Left forelimb (tissue), 1 donor: Measurements from ENCODE around the gene ZNF3.

Experiments used
- DNase-seq: peaks from one replicate; pipeline ENCODE4 v3.0.0-alpha.2; 2018; ENCODE audit warnings: low spot score

ZNF3 gene

DNA sequence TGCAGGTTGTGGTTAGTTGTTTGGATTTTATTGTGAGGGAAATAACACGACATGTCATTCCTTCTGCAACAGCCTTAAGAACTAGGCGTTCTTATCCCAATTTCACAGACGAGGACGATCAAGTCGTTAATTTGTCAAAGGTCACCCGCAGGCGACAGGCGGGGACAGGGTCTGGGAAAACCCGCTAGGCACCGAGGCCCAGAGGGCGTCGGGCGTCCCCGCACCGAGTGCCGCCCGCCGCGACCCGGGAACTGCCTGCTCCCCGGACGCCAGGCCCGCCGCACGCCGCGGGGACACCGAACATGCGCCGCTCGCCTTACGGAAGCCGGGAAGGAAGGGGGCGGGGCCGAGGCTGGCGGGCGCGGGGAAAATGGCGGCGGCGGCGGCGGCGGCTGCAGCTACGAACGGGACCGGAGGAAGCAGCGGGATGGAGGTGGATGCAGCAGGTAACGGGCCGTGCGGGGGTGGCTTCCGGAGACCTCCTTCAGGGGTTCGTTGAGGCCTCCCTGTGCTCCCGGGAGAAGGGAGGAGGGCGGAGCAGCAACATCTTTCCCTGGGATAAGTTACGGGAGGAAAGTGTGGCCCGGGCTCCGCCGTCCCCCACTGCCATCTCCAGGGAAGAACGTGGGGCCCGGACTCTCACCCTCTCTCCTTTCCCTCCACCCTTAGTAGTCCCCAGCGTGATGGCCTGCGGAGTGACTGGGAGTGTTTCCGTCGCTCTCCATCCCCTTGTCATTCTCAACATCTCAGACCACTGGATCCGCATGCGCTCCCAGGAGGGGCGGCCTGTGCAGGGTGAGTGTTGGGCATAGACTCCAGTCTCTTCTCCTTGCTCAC lies 7.3 kb upstream of the ZNF3 start, which contains the start of gene COPS6:
Gene COPS6 (plus strand): TSS at position 349 of the 837 bp plus-strand sequence. CDS start 22 bp downstream, at position 371.
- DNase-seq: peak; percentile 91

DNA sequence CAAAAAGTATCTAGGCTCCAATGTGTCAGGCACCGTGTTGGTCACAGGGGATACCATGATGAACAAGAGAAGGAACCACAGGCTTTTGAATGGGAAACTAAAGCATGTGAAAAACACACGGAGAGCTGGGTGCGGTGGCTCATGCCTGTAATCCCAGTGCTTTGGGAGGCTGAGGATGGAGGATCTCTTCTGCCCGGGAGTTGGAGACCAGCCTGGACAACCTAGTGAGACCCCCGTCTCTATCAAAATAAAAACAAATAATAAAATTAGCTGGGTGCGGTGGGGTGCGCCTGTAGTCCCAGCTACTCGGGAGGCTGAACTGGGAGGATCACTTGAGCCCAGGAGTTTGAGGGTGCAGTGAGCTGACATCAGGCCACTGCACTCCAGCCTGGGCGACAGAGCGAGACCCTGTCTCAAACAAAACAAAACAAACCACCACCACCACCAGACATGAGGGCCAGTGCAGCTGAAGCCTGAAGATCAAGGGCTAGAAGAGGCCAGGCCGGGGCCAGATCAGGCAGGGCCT lies 6.6 kb upstream of the ZNF3 start:
- DNase-seq: no peak

DNA sequence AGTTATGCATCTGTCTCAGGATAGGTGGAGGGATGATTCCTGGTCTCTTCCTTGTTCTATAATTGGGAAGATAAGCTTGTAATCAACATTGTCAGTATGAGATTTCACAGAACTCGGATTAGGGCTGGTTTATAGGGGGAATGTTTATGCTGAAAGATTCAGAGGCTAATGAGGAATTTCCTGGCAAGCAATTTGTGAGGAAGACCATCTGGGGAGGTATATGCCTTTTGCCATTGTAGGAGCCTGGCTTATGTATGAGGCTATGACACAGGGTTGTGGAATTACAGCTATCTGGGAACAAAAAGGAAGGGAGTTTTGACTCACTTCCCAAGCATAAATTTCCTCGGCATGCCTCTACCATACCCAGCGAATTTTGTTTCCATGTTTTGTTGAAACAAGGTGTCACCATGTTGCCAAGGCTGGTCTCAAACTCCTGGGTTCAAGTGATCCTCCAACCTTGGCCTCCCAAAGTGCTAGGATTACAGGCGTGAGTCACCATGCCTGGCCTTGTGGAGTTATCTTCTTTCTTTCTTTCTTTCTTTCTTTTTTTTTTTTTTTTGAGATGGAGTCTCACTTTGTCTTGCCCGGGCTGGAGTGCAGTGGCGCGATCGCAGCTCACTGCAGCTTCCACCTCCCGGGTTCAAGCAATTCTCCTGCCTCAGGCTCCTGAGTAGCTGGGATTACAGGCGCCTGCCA lies 5.7 kb upstream of the ZNF3 start:
- no peak for DNase-seq

DNA sequence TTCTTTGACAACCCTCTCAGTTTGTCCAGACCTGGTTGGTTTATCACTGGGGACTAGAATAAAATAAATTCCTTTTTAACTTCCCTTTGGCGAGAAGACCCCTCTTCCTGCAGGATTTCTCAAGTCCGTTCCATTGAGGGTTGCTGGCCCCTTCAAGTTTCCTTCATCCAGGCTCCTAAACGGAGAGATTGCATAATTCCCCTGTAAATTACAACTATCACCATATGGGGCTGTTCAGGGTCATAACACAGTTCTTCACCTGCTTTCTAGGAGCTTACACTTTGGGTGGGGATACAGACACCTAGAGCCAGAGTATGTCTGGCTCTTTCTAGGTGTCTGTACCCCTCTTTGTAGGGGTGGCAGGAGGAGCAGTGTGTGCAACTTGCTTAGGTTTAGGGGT lies 4.0 kb upstream of the ZNF3 start:
- DNase-seq: no peak

- no peak for DNase-seq
These were observed 1.5 kb upstream of the ZNF3 start for GRCh38 chr7:100082978-100083377.

GRCh38 chr7:100080907-100081534 lies 502 bp downstream of the ZNF3 start:
- DNase-seq: no peak

- DNase-seq: no peak
These were observed 2.4 kb downstream of the ZNF3 start for GRCh38 chr7:100079024-100079560.

DNA sequence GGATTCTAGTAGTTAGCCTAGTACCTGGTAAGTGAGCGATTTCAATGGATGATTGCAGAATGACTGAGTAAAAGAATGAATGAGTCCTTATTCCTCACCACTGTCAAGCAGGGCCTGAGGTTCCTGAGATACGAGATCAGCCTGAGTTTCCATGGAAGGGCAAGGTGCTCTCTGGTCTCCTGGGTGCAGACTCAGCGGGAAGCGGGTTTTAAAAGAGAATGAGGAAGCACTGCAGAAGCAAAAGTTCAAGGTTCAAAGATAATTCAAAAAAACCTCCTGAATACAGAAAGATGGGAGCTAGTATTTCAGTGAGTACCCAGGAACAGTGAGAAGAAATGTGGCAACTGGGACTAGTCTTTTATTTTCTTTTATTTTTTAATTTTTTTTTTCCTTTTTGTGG lies 4.3 kb downstream of the ZNF3 start:
- DNase-seq: no peak

- no peak for DNase-seq
These were observed 6.1 kb downstream of the ZNF3 start for GRCh38 chr7:100075418-100075817.

DNA sequence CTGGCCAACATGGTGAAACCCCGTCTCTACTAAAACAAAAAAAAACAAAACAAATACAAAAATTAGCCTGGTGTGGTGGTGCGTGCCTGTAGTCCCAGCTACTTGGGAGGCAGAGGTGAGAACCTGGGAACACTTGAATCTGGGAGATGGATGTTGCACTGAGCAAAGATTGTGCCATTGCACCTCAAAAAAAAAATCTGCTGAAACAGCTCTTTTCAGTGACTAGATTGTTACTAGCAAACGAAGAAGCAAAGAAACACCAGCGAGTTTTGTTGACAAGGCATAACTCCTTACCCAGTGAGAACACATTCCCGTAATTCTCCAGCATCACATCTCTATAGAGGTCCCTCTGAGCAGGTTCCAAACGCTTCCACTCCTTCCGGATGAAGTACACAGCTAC lies 6.7 kb downstream of the ZNF3 start:
- no peak for DNase-seq

GRCh38 chr7:100072462-100072861 lies 9.1 kb downstream of the ZNF3 start:
- no peak for DNase-seq

DNA sequence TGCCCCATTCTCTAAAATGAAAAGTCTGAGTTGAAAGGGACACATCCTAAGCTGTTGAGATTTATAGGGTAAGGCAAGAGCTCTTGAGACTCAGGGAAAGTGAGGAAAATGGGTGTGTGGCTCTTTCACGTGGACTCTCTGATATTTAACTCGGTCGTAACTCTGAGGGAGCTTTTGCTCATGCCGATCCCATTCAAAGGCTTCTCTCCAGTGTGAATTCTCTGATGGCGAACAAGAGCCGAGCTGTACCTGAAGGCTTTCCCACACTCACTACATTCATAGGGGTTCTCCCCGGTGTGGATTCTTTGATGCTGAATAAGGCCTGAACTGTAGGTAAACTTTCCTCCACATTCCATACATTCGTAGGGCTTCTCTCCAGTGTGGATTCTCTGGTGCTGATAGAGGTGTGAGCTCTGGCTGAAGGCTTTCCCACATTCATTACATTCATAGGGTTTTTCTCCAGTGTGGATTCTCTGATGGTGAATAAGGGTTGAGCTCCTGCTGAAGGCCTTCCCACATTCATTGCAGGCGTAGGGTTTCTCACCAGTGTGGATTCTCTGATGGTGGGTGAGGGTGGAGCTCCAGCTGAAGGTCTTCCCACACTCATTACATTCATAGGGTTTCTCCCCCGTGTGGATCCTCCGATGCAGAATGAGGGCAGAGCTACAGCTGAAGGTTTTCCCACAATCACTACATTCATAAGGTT lies 10.4 kb downstream of the ZNF3 start:
- DNase-seq: no peak

GRCh38 chr7:100069991-100070390 lies 11.5 kb downstream of the ZNF3 start:
- DNase-seq: no peak

DNA sequence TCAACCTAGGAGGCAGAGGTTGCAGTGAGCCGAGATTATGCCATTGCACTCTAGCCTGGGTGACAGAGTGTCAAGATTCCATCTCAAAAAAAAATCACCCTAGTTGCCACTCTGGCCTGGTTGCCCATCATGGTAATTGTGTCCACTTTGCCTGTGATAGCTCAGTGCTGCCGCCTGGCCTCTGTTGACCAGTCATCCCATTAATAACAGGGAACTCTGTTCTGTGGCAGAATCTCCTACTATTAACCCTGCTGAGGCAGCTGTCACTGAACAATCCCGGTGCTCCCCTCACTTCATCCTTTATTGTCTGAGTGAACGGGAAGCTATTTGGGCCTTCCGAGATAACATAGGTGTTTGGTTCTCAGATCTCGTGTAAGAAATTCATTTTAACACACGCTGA lies 14.6 kb downstream of the ZNF3 start:
- DNase-seq: no peak

DNA sequence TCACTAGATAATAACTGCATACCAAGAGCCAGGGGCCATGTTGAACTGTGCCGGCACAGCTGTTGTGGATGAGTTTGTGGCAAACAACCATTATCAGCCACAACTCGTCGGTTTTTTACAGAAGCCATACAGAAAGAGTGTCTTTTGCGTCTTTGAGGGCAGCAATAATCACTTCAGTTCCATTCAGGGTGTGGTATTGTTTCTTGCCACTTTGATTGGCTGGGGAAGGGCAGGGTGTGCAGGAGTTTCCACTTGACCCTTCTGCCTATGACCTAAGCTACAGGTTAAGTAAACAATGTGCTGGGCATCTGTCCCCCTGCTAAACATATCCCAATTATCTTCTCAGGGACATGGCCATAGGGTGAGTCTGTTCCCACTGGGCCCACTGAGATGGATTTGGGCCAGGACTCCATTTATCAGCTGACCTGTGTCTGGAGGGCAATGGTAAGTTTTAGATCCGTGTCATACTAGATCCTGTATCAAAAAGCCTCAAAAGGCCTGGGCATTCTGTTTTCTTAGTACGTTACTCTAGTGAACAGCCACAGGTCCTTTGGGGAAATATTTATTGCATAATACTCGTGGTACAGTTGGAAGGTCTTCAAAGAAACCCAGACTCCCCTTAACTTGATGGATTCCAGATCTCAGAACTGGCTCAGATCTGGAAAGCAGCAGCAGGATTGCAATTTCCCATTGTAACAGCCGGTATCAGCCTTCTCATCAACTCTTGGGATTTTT lies 15.9 kb downstream of the ZNF3 start:
- no peak for DNase-seq

GRCh38 chr7:100064162-100064561 lies 17.4 kb downstream of the ZNF3 start:
- no peak for DNase-seq

DNA sequence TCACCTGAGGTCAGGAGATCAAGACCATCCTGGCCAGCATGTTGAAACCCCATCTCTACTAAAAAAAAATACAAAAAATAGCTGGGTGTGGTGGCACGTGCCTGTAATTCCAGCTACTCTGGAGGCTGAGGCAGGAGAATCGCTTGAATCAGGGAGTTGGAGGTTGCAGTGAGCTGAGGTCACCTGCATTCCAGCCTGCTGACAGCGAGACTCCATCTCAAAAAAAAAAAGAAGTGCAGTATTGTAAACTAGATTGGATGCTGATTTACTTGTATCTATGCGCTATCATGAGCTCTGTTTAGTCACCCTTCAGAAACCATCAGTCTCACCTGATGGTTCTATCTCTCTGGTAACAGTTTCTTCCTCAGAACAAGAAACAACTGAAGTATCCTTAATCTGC lies 18.1 kb downstream of the ZNF3 start:
- no peak for DNase-seq

DNA sequence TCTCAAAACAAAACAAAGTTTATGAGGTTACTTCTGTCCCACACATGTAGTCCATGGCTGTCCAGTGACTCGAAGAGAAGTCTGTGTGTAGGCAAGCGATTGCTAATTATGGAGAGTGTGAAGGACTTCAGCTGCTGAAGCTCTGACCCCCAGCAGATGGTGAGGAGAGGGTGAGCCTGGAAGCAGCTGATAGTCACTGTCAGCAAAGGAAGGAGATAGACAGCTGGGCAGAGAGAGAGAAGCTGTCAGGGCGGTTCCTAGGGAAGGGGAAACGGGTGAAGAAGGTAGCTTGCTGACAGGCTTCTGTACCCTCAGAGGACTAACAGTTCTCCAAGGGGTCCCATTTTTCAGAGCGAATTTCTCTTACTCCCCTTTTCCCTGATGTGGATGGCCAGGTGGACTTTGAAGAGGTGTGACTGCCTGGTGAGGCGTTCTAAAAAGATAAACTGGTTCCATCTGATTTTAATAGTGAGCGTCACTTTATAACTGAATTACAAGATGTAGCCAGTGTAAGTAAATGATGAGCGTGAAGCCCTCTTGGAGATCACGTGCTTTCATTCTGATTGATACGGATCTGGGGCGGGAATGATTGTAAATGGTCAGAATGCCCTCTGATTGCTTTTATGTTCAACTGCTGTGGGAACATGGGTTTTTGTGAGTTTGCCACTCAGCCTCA lies 19.9 kb downstream of the ZNF3 start:
- no peak for DNase-seq

GRCh38 chr7:100059251-100059739 lies 22.2 kb downstream of the ZNF3 start:
- DNase-seq: no peak

- DNase-seq: no peak
These were observed 24.5 kb downstream of the ZNF3 start for GRCh38 chr7:100057006-100057405.
